ENCODE measurements around the gene CP.
"Not testable (repeated sequence)": the region's sequence is repeated elsewhere in the genome, so short reads cannot be mapped to it uniquely, and the experiment has no call there.

Gene CP

DNA sequence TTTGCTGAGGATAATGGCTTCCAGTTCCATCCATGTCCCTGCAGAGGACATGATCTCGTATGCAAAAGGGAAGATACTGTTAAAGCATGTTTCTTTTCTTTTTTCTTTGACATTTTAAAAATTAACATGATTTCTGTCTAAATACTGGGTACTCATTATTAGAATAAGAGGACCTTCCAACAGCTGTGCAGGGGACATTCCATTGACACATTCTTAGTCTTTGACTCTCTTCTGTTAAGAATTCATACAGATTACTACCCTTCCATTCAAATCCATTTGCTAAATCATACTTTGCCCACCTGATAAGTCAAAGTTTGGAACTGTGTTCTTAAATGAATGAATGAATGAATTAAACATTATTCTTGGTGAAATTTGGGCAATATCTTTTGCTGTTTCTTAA is 5.1 kb upstream of the CP start:
- DNase-seq = no peak

GRCh38 chr3:149224736-149225594 is 3.3 kb upstream of the CP start:
- no peak for DNase-seq

DNA sequence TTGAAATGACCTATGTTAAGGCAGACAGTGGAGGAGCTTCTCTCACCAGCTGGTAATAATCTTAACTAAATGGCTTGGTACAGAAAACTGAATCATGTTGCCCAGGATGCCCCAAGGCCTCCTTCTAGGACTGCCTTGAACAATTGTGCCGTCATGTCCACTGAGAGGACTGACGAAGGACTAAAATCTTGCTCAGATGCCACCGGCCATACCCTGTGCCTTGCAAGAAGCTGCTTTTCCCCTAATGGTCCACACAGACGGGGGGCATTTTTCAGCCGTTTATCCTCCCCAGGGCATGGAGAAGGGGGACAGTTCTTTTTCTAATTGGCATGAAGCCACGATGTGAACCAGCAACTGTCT is 1.8 kb upstream of the CP start:
- no peak for DNase-seq

- not testable (repeated sequence) for DNase-seq
These were observed 2.1 kb downstream of the CP start for GRCh38 chr3:149219380-149220121.

DNA sequence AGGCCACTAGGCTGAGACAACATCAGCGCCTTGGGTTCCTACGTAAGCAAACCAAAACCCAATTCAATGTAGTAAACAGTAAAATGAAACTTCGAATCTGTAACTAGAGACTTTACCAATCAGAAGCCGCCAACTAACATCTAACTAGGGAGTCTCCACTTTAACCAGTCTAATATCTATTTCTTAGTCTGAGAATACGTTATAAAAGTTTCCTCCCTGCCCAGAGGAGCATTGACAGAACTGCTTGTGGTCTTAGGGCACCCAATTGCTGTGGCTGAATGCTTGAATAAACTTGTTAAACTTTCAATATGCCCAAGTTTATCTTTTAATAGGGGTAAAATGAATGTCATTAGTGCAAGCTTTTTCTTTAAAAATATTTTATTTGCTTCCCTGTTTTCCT is 4.3 kb downstream of the CP start:
- no peak for DNase-seq

DNA sequence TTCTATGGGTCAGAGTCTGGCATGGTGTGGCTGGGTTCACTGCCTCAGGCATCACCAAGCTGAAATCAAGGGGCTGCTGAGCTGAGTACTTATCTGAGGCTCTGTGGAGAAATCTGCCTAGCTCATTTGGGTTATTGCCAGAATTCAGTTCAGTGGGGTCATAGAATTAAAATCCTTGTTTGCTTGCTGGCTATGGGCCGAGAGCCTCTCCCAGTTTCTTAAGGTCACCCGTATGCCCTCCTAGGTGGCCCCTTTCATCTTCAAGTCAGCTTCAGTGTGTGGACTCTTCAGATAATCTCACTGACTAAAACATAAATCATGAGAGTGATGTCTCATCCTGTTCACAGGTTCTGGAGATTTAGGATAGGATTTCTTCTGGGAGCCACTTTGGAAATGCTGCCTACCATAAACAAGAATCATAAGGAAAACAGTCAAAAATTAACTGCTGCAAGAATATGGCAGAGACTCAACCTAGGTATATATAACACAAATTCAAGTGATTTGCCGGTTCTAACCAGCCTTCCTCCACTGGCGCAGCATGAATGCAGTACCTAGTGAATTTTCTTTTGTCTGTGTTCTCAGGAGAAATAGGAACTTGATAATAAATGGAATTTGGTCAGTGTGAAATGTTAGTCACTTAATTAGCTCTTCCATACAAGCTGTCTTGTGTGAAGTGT is 5.3 kb downstream of the CP start:
- DNase-seq = no peak

GRCh38 chr3:149215515-149215914 is 6.1 kb downstream of the CP start:
- DNase-seq = no peak

- no peak for DNase-seq
These were observed 6.9 kb downstream of the CP start for GRCh38 chr3:149214702-149215101.

- DNase-seq = no peak
These were observed 9.2 kb downstream of the CP start for GRCh38 chr3:149212386-149212785.

GRCh38 chr3:149209431-149209830 is 12.2 kb downstream of the CP start:
- no peak for DNase-seq

GRCh38 chr3:149207475-149207874 is 14.2 kb downstream of the CP start:
- DNase-seq = no peak

DNA sequence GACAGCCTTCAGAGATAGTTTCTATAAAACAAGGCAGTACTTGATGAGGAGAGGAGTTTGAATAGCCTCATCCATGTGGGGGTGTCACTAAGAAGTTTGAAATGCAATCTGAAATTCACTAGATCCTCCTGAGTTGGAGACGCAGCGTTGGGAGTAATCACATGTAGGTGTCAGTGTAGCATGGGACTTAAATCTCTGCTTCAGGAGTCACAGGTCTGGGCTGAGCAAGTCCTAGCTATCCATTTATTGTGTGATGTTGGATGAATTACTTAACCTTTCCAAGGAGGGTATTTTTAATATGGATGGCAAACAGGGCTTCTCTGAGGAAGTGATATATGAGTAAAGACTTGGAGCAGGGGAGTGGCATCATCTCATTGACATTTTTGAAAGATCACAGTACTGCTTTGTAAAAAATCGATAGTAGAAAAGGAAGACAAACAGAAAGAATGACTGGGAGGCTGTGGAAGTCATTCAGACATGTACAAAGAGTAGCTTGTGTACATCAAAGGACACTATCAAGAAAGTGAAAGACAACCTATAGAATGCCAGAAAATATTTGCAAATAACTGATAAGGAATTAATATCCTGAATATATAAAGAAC is 17.1 kb downstream of the CP start:
- DNase-seq = no peak

DNA sequence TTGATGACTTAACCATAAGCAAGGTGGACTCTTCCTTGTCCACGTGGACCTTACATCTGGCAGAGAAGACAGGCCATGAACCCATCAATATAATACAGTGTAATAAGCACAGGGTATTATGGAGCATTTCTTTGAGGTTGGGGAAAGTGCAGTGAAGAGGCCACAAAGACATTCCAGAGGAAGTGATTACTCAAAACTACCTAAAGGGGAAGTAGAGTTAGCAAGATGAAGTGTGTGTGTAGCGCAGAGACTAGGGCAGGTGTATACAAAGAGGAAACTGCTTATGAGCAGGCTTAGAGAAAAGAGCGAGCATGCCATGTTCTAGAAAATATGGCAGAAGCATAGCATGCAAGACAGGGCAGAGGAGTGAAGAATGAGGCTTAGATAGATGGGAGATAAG is 17.9 kb downstream of the CP start:
- DNase-seq = no peak

GRCh38 chr3:149199474-149199873 is 22.2 kb downstream of the CP start:
- DNase-seq = peak in 1 of 2 experiments; percentile 40

GRCh38 chr3:149198611-149199010 is 23.0 kb downstream of the CP start:
- DNase-seq = no peak

- DNase-seq = no peak
These were observed 24.0 kb downstream of the CP start for GRCh38 chr3:149197669-149198068.

GRCh38 chr3:149196805-149197592 is 24.6 kb downstream of the CP start:
- not testable (repeated sequence) for DNase-seq

GRCh38 chr3:149195221-149195620 is 26.4 kb downstream of the CP start:
- DNase-seq = no peak

GRCh38 chr3:149188494-149188893 is 33.1 kb downstream of the CP start:
- no peak for DNase-seq

GRCh38 chr3:149186721-149187120 is 34.9 kb downstream of the CP start:
- no peak for DNase-seq

- no peak for DNase-seq
These were observed 35.4 kb downstream of the CP start for GRCh38 chr3:149186219-149186618.

- no peak for DNase-seq
These were observed 40.4 kb downstream of the CP start for GRCh38 chr3:149181182-149181581.
